ENCODE results near the gene USP12.

DNA sequence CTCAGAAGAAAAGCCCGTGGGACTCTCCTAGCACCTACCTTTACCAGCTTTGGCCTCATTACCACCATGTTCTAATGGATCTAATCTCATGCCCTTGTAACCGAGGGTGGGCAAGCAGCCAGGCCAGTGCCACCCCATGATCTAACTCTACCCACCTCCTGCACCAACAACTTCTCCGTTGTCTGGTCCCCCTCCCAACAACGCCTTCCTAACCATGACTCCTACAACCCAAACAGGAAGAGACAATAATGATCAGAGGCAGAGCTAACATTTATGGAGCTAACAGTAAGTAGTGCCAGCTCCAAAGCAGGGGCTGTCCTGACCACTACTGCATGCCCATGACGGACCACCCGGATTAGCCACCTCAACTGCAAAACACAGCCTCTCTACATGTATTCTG, 3.5 kb downstream of the USP12 start:
- TF ChIP-seq CTCF (IDR thresholded peaks at IDR 0.05; ENCODE audit: low read depth, low read length, missing input control) (no peak), RAD21 (IDR thresholded peaks at IDR 0.05) (no peak), SP1 (IDR thresholded peaks at IDR 0.05) (no peak), GABPA (IDR thresholded peaks at IDR 0.05 in 1 of 2, conservative IDR thresholded peaks at IDR 0.05 in 1 of 2) (no peak), YY1 (IDR thresholded peaks at IDR 0.05) (no peak), TAF1 (conservative IDR thresholded peaks at IDR 0.05) (no peak)

Measured in liver (tissue), 3 donors.